OCI-M1 (cell line): ENCODE results near the gene MYPN.
"Not testable (repeated sequence)": the region's sequence is repeated elsewhere in the genome, so short reads cannot be mapped to it uniquely, and the experiment has no call there.

Experiments used
- DNase-seq: peaks from one replicate; lab custom pipeline; 2025; lab: John Stamatoyannopoulos, UW

Gene MYPN

GRCh38 chr10:68135922-68136792 is 26.9 kb downstream of the MYPN start:
- no peak for DNase-seq

DNA sequence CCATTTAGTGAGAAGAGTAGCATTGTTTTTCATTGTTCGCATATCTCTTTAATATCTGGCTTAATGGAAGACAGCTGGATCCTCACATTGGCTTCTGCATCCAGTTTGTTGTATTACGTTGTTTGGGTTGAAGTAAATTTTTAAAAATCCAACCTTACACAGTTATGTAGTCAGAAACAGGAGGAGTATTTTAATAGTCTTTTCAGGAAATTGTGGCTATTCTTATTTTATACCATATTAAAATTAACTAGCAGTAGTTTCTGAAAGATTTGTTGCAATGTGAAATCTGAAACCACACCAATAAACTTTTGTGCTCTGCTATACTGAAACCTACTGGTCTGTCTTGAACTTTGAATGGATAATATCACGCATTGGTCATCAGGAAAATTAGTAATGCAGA is 27.9 kb downstream of the MYPN start:
- no peak for DNase-seq

- no peak for DNase-seq
Observed at GRCh38 chr10:68138526-68138925, 29.2 kb downstream of the MYPN start.

DNA sequence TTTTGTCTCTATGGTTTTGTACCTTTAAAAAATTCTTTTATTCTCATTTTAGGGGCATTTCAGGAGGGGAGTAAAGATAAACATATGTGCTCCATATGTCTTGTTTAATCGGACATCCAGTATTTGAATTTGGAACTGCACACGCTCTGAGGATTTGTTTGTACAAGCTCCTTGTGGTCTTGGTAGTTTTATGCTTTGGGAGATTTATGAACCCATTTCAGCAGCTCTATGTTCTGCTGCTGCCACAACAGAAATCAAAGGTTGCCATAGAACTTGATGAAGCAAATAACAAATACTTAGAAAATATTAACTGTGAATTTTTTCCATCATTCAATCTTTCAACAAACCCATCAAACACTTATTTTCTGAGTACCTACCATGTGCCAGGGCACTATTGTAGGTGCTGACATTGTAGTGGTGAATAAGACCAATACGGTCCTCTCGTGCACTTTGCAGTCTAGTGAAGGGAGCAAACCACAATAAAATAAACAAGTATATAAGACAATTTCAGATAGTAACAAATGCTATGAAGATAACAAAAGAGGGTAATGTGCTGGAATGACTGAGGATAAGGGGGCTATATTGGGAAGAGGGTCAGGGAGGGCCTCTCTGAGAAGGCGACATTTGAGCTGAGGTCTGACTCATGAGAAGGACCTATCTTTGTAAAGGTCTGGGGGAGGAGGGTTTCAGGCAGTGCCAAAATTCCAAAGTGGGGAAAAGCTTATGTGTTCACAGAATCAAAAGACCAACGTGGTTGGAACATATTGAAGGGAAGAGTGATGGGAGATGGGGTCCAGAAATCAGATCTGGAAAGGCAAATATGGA is 30.4 kb downstream of the MYPN start:
- no peak for DNase-seq

DNA sequence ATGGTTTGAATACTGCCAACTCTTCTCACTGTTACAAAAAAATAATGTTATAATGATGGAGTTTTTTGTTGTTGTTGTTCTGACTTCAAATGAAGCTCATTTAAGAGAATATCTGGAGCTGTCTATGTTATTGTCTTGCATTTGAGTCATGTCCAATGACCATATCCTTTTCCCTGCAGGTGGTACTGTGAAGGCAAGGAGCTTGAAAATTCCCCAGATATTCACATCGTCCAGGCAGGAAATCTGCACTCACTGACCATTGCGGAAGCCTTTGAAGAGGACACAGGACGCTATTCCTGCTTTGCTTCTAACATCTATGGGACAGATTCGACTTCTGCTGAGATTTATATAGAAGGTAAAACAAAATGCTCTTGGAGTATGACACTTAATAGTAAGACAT is 33.5 kb downstream of the MYPN start:
- DNase-seq, result no peak

DNA sequence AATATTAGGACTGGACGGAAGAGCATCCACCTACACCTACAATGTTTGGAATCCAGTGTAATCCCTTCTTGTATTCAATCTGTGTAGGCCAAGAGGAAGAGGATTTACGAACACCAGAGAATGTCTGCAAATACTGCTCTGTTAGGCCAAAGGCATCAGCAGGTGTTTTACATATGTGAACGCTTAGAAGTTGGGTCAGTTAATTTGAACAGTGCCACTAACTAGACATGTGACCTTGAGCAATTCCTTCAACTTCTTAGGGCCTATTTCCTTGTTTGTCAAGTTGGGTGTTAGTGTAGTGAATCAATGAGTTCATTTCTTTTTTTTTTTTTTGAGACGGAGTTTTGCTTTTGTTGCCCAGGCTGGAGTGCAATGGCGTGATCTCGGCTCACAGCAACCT is 35.4 kb downstream of the MYPN start:
- no peak for DNase-seq

GRCh38 chr10:68145705-68146104 is 36.4 kb downstream of the MYPN start:
- DNase-seq, result no peak

GRCh38 chr10:68146133-68146532 is 36.8 kb downstream of the MYPN start:
- no peak for DNase-seq

GRCh38 chr10:68151453-68151852 is 42.2 kb downstream of the MYPN start:
- DNase-seq, result no peak

DNA sequence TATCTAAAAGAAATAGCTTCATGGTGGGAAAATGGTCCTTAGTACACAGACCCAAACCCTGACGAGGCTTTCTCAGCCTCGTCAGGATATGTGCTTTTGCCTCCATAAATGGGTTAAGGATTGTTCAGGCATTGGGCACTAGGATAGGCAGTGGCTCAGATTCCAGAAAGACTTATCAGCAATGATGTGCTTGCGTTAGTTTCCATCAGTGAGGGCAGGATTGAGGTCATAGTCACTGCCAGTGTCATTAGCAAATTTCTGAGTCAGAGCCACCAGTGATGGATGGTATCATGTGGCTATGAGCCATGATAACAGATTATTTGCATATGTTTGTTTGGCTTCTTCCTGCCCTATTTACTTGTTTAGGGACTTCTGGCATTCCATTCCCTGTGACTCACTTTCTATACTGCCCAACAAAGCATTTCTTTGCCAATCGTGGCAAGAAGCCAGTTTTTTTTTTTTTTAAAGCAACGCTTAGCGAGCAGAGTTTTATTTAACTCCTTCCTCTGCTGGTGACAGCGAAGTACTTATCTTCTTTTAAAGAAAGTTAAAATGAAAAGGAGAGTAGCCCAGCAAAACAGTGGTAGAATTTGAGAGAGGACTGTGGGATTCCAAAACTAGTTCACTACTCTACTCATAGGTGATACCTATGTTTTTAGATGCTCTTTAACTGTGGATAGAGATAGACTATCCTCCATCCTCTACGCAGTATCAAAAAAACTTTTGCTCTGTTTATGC is 44.4 kb downstream of the MYPN start:
- peak; percentile 71 for DNase-seq

GRCh38 chr10:68154211-68154497 is 44.9 kb downstream of the MYPN start:
- no peak for DNase-seq

DNA sequence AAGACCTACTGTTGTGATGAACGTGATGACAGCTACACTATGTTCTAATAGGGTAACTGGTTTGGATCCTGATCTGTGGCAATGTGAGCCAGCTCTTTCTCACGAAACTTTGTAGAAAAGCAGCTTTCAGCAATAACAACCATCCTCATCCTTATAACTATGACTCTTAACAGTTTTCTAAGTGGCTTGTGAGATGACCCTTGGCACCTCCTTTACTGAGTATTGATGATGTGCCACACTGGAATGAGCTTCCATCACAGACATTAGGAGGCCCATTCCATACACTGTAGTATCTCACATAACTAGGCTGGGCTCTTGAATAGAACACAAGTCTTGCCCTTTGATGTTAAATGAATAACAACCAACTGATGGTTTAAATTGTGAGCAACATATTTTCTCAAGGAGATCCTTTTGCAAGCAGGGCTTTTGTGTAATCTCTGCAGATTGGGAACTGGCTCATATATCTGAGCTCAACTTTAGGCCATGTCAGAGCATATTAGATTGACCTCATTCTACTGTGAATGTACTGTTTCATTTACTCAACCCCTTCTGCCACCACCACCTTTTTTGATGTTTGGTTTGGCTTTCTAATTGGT is 46.4 kb downstream of the MYPN start:
- no peak for DNase-seq

DNA sequence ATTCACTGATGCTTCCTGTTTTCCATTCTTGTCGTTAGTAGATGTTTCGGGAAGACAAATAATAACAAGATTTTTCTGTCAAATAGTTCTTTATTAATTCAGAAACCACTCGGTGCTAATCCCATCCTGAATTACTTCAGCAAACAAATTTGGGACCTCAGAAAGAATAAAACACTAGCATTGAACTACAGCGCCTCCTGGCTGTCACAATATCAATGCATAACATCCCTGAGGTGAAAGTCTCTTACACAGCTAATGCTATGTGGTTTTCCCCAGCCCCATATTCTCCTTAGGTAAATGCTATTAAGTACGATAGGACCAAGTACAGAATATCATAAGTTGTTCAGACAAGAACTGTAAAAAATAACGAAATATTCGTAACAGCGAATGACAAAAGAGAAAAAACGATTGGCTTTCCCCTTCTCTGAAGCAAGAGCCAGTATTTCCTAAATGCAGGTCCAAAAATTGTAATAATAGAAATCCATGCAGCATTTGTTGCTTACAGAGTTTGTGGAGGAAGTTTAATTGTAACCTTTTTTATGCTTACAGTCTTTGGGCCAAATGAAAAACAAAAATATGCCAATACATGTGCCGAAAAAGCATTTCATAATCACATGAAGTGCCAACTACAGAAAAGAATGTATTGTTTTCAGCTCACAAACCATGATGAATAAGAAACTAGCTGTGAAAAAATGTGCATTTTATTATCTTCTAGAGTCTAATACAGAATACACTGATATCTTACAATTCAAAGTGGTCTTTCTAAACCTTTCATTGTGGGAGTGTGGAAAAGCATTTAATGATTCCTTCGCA is 47.3 kb downstream of the MYPN start:
- DNase-seq, result peak; percentile 83

DNA sequence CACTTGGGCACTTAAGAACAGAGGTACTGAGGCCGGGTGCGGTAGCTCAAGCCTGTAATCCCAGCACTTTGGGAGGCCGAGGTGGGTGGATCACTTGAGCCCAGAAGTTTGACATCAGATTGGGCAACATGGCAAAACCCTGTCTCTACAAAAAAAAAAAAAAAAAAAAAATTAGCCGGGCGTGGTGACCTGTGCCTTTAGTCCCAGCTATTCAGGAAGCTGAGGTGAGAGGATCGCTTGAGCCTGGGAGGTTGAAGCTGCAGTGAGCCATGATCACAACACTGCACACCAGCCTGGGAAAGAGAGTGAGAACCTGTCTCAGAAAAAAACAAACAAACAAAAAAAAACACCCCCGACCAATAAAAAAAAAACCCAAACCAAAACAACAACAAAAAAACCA is 48.2 kb downstream of the MYPN start:
- DNase-seq, result not testable (repeated sequence)

GRCh38 chr10:68158031-68158430 is 48.7 kb downstream of the MYPN start:
- no peak for DNase-seq

- DNase-seq, result no peak
Observed at GRCh38 chr10:68163735-68164134, 54.4 kb downstream of the MYPN start.

DNA sequence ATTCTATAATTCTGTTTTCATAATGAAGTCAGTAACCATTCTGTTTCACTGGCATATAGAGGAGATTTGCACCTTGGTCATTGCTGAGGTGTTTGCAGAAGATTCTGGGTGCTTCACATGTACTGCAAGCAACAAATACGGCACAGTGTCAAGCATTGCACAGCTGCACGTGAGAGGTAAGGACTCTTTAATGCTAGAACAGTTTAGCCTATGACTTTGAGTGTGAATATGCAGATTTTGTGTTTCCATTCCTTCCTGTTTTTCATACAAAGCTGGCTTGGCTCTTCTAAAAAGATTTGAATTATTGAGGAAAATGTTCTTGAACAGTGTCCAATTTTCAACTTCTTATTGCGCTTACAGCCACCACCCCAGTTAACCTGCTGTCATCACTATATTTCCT is 56.4 kb downstream of the MYPN start:
- DNase-seq, result no peak

DNA sequence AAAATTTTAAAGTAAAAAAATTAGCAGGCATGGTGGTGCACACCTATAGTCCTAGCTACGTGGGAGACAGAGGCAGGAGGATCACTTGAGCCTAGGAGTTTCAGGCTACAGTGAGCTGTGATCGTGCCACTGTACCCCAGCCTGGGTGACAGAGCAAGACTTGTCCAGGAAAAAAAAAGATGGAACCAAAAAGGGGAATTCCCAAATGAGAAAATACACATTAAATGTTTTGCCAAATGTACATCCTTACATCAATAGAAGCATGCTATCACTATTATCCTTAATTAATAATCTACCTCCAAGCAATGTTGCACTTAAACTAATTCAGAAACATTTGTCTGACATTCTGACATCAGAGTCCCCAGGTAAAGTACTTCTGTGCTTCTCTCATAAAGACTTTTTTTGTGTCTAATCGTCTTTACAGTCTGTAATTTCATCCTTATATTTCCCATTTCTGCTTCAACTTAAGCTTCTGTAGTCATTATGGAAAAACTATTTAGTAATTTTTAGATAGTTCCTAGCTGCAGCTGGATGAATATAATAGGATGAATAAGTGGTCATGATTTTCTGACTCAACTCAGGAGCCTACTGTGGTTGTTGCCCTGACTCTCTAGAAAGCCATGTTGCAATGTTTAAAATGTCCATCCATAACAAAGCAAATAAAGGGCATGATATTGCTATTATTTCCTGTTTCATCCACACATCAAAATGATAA is 57.7 kb downstream of the MYPN start:
- DNase-seq, result no peak

DNA sequence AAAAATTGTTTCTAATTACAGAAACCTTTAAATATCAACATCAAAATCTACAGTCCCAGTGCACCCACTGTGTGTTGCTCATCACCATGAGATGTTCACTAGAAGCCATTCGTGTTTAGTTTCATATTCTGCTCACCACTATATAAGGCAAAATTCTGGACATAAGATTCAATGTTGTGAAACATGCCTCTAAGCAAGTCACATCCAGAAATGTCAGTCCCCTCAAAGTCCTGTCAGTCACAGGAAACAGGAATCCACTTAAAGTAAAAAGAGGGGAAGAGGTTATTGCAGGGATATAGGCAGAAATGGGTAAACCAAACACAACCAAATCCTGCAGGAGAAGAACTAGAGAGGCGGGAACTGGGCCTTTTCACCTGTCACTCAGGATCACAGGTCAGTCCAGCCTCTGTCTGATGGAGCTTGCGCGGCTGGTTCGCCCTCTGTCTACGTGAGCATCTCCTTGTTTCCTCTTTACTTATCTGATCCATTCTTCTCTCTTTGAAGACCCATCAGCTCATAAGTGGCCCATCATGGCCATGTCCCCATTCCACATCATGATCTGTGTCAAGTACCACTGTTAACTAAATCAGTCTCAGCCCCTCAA is 58.4 kb downstream of the MYPN start:
- no peak for DNase-seq

DNA sequence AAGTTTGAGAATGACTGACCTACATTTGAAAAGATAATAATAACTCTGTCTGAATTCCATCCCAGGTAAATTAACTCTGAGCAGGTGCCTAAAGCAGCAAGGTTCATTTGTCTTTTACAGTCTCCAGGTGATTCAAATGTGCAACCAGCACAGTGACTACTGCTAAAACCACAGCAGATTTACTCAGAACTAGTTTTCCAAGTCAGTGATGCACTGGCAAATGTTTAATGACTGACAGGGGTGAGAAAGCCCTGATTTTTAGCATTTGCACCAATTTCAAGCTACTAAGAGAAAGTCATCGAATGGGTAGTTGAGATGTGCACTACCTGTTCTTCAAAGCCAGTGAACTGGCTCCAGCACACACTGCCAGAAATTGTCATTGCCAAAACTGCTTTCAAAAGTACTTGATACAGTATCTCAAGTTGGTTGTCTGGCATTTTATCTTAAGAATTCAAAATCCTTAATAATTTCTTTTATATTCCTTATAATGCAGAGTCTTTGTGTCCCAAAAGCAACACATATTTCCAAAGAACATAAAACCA is 62.3 kb downstream of the MYPN start:
- DNase-seq, result no peak
